GM21619 (cell line): ENCODE measurements around the gene AGK.

Source experiments
- ATAC-seq: cut with Tn5 transposase; IDR thresholded peaks from one replicate; pipeline ENCODE4 v1.9.1; 2021; ENCODE audit not compliant: unreplicated experiment

The AGK gene

DNA sequence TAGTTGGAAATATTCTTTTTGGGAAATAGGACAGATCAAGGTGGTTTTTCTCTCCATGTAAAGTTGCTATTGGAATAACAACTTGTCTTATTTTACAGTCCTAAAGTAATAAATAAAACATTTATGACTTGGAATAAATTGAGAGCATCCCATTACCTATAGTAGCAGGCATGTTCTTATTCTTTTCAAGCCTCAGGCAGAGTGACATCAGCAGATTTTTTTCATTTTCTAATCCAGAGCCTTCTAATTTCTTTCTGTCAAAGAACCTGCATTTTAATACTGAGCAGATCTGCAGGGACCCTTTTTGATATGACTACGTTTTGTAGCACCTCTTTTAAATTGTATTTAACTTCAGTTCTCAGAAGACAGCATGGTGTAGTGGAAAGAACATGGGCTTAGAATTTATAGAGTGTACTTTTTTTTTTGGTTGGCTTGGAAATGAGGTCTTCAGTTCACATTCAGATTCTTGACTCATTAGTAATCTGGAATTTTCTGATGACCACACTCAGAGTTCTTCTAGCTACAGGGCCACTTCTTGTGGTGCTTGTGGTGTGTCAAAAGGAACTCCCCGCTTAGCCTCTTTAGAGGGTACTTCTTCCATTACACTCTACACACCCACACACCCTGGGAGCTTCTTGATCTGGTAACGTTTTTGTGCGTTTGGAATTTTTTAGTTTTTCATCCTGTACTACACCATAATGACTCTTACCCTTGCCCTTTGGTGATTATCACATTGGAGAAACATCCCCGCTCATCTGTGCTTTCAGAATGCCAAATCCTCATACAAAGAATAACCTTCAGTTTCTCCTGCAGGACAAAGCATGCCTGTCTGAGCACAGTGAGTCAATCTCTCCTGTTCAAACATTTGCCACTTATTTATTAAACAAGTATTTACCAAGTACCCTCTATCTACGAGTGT lies 34.6 kb downstream of the AGK start:
- peak; percentile 87 for ATAC-seq

DNA sequence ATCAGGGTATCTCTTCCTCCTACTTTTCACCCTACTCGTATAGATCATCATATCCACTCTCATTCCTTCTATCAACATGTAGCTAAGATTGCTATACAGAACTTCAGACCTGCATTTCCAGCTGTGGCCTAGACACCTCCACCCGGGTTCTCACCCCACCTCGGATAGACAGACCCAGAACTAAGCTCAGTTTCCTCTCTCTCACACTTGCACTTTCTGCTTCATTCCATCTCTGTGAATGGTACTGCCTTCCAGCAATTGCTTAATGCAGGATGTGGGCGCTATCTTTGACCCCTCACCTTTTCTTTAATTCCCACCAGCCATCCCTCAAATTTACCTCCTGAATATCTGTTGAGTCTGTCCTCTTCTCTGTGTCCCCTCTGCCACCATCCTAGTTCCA lies 35.7 kb downstream of the AGK start:
- ATAC-seq = no peak

DNA sequence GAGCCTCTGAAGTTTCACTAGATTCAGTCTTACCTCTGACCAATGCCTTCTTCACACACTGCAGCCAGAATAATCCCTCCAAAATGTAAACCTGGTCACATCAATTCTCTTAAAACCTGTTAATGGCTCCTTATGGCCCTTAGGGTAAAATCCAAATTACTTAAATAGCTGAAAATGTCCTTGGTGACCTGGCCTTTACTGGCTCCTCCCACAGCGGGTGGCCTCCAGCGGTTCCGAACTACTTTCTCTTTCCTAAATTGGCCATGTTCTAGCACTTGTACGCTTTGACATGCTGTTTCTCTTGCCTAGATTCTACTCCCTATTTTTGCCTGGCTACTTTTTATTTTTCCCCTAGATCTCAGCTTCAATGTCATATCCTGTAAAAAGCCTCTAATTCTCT lies 36.1 kb downstream of the AGK start:
- ATAC-seq = no peak

DNA sequence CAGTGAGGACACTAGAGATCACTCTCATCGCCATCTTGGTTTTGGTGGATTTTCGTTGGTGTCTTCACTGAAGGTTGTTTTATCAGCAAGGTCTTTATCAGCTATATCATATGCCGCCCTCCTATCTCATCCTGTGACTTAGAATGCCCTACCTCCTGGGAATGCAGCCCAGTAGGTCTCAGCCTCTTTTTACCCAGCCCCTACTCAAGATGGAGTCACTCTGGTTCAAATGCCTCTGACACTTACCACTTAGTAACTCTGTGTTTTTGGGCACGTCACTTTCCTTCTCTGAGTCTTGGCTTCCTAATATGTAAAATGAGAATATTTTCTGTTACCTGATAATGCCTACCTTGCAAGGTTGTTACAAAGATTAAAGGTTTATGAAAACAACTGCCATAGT lies 37.7 kb downstream of the AGK start:
- ATAC-seq = no peak

DNA sequence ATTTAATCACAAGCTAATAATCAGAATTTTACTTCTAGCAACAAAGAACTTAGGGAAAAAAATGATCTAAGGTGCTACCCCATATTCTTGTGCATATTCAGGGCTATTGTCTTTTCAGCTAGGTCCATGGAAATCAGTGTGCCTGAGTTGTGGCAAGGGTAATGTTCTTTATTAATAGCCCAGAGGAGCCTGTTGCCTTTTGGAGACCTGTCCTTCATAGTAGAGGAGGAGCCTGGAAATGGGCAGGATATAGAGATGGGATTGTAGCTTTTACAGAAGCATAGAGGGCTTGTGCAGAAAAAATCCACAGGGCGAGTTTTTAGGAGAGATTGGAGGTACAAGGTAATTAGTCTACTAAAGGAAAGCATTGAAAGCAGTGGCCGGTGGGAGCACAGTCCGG lies 38.9 kb downstream of the AGK start:
- ATAC-seq = no peak

DNA sequence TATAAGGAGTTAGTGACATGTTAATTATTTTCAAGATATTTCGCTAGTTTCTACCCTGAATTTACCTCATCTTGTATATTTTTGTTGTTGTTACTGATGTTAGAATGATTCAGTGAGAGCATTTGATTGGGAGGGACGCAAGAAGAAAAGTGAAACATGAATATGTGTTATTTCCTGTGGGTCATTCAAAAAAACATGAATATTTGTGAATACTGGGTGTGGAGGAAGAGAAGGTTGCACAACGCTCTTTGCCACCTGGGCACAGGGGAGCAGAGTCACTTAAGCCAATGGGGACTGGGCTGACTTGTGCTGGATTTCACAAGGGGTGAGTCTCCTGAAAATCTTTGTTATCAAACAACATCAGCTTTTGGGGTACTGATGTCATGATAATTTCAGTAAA lies 39.5 kb downstream of the AGK start:
- ATAC-seq = no peak

DNA sequence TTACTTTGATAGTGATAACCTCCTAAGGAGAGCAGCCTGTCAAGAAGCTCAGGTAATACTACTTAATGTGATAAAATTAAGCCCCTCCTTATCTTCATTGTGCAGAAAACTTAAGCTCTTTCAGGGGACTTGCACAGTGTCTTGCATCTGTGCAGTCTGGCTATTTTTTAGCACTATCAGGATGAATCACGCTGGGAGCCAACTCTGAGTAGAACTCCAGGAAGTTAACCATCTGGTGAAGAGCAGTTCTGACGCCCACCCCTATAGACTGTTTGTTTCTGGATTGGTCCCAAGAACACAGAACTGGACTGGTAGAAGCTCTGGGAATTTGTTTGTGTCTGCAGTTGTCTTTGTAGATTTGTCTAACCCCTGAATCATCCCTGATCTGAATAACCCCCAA lies 41.9 kb downstream of the AGK start:
- no peak for ATAC-seq

DNA sequence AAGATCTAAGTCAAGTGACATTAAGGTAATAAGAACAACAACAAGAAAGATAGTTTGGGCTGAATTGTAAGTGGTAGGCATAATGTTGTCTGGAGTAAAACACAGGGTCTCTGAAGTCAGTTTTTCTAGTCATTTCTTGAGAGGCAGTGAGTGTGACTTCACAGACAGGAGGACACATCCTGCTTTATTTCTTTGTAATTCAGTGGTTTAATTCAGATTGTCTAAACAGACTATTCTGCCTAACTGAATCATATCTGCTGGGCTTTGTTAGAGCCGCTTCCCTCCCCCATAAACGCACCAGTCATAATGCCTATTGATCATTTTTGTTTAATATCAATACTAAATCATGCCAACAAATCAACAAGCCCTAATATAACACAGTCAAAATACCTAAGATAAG lies 46.8 kb downstream of the AGK start:
- ATAC-seq = no peak

DNA sequence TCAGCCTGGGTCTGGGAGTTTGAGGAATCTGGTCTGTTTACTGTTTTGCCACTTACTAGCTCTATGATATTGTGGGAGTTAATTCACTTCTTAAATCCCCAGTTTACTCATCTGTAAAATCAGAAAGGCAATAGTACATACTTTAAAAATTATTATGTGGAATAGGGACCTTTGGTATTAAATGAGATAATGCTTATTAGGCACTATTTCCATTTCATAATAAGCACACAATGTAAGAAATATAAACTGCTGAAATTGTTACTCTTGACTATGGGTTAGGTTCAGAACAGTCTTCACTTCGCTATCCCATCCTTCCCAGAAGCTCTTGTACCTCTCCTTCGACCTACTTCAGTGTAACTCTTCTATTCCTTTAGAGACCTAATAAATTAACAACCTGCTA lies 47.2 kb downstream of the AGK start:
- ATAC-seq = no peak

DNA sequence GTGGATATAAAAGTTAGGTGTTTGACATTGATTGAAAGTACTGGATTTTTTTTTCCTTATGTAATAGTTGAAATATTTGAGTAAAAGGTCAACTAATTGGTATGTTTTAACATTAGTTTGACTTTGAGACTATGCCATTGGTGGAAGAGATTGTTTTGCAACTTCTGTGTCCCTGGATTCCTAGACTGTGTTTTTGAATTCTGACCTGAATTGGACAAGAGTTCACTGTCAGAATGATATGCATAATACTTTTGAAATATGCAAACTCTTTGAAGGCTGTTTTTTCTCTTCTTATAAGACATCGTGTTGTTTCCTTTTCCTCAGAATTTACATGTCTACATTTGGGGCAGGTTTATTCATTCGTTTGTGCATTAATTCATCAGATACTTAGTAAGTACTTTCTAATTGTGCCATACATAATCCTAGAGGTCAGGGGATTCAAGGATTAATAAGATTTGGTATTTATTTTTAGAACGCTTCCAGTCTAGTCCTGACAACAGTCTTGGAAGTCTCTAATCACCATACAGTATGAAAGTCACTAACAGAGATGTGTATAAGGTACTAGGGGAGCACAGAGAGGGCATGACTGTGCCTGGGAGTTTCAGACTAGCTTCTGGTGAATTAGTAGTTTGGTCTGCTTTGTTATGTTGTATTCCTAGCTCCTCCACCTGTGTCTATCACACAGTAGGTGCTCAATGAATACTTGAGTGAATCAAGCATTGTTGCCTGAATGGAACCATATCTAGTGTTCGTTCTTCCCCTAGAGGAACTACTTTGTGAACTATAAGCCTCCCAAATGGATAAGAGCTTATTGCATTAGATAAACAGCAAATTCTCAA lies 49.2 kb downstream of the AGK start:
- no peak for ATAC-seq

DNA sequence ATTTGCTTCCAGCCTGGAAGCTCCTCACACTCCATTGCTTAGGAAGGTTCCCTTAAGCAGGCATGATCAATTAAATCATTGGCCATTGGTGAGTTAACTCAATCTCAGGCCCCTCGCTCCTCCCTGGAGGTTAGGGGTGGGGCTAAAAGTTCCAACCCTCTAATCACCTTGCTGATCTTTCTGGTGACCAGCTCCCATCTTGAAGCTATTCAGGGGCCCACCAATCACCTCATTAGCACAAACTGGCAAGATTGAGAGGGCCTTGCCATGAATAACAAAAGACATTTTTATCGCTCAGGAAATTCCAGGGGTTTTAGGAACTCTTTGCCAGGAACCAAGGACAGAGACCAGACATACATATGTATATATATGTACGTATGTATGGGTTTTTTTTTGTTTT lies 58.4 kb downstream of the AGK start:
- no peak for ATAC-seq

DNA sequence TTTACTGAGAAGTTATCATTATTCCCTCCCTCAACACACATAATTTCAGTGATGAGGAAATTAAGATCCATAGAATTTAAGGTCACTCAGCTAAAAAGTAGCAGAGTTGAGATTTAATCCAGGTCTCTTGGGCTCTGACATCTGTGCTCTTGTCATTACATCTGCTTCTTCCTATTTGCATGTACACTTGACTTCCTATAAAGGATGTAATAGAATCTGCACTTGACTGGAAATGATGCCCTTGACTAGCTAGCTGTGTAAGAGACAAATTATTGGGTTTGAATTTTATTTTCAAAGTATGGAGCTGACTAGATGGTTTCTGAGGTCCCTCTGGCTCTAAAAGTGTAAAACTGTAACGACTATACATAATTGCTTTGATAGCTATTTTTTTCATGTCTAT lies 59.5 kb downstream of the AGK start:
- no peak for ATAC-seq

DNA sequence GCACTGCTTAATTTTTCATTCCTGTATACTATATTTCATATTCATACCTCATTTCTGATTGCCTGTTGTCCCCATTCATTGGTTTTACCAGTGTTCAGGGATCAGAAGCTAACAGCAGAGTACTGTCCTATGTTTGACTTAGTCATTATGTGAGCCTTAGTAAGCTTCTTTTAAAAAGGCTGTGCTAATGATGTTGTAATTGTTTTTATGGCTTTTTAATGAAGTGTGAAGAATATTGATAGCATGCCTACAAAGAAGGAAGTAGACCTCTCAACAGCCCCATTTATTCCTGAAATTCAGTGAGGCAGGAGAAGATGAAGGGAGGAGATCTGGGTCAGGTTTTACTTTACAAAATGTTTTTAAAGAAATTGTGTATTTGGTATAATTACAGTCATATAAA lies 61.7 kb downstream of the AGK start:
- no peak for ATAC-seq

DNA sequence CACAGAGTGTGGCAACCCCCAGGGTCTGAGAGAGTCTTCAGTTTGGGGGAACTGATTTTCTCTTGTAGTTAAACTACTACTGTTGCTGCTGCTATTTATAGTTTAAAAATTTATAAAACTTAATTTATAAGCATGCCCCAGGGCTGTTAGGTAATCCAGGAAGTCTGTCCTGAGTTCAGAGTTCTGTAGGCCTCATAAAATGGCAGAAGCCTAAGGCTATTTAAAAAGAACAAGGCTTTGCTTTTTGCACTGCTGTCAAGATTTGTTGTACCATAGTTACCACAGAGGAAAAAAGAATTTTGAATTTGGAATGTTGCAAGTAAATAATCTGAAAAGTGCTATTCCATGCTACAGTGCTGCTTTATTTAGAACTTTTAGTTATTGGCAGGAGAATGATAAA lies 66.1 kb downstream of the AGK start:
- ATAC-seq = no peak

DNA sequence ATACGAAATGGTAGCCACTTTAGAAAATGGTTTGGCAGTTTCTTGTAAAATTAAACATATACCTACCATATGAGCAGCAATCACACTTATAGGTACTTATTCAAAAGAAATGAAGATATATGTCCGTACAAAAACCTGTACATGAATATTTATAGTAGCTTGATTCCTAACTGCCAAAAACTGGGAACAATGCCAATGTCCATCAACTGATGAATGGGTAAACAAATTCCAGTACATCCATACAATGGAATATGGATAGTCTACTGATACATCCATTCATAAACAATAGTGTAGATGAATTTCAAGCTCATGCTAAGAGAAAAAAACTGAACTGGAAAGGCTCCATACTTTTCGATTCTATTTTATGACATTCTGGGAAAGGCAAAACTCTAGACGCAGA lies 68.5 kb downstream of the AGK start:
- no peak for ATAC-seq

DNA sequence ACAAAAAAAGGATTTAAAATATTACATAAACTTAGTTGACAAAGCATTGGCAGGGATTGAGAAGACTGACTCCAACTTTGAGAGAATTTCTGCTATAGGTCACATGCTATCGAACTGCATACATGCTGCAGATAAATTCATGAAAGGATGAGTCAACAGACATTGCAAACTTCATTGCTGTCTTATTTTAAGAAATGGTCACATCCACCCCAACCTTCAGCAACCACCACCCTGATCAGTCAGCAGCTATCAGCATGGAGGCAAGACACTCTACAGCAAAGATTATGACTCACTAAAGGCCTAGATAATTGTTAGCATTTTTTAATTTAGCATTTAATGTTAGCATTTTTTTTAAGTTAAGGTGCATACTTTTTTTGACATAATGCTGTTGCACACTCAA lies 73.6 kb downstream of the AGK start:
- no peak for ATAC-seq

DNA sequence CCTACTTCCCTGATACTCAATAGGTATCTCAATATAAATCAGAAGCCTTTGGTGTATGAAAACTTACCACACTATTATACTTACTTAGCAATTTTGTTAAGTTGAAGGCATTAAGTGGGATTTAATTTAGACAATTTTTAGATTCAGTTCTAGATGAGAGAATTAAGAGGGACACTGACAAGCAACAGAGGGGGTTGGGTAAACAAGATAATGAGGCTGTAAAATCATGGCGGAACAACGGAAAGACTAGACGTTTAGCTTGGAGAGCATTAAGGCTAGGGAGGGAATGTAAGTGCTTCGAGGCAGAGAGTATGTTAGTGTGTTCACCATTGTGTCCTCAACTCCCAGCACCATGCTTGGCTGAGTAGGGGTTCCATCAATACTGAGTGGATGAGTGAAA lies 79.4 kb downstream of the AGK start:
- no peak for ATAC-seq

DNA sequence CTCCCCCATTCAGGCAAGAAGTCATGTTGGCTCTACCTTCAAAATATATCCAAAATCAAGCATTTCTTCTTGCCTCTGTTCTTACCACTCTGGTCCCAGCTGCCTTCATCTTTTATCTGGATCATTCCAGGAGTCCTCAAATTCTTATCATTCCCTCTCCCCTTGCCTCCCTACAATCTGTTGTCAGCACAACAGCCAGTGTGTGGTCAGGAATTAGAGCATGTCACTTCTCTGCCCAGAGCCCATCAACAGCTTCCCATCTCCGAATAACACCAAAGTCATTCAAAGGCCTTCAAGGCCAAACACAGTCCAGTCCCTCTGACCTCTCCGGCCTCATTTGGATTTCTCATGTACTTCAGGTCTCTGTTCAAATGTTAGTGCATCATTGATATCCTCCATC lies 80.3 kb downstream of the AGK start:
- ATAC-seq = no peak

DNA sequence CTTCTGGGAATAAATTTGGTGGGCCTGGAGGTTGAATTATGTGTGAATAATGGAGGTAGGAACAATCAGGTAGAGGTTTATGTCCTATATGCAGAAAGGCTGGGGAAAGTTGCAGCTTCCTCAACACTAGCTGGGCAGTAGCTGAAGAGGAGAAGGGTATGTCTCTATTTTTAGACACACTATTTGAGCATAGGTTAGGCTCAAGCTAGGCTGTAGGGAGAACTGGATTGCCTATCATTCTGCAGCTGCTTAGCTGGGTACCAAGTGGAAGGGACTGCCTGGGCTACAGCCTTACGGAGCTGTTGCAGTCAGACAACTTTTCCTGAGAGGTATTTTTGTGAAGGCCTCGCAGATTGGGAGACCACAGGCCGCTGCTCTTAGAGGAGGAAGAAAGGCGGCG lies 82.9 kb downstream of the AGK start:
- ATAC-seq = no peak

DNA sequence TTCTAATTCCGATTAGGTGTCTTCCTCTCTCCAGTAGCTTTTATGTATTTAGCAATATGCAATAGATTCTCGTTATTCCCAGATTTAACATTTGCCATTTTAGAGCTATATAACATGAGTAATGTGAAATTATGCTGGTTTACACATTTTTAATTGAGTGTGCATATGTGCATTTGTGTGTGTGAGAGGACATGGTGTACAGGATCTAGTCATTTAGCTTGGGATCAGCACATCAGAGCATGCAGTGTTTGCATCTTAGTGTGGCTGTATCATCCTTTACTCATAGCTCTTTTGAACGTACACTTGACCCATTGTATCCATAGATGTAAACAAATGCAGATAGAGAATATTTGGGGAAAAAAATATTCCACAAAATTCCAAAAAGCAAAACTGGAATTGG lies 84.8 kb downstream of the AGK start:
- no peak for ATAC-seq

DNA sequence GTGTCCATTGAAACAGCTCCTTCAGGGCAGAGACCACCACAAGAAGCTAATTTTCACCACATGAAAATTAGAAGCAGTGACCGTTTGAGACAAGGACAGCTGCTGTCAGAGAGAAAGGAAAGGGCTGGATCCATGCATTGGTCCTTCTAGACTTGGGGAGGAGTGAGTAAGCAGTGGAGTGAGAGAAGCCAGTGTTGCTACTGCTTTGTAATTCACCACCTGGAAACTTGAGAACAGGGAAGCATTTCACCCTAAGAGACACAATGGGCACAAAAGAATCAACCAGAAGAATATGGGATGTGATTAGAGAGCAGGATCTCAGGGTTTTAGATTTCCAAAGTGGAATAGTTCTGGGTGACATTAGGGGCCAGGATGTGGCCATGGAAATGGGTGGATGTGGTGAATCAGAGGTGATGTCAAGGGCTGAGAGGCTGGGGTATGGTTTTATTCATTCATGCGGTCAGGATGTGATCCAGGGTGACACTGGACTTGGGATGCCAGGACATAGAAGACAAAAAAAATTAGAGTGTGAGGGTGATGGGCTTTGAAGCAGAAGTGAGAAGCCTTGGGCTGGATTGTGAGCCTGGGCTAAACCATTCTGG lies 89.1 kb downstream of the AGK start:
- ATAC-seq = no peak

DNA sequence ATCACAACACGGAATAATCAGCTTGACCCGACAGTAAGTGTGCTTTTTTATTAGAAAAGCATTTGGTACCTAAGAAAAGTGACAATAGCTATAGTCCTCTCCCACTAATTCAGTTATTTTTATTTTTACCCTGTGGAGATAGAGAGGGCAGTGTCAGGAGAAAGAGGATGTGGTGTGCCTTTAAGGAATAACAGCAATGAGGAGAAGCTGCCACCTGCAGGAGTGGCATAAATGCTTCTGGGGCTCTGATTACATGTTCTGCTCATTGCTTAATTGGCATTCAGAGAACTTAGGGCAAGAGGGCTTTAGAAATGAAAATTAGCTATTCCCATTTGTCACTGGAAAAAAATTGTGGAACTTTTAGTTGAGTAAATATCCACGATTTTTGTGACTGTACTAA lies 90.7 kb downstream of the AGK start:
- ATAC-seq = no peak
